Neural progenitor cell (in vitro differentiated cells): Measurements from ENCODE around the gene SGSM1. TPM values are rescaled to one million over a fixed set of nuclear protein-coding genes. Genes with fewer than 3 reads are reported as not detected.

Experiments used
- DNase-seq: peaks from one replicate; pipeline ENCODE4 v3.0.0-alpha.2; 2016; ENCODE audit warnings: low spot score
- H2AFZ ChIP-seq: fragments of 200-600 bp; sonication (generic); replicated peaks from 2 replicates; pipeline ENCODE4 v1.6.1; 2016; ENCODE audit warnings: antibody characterized with exemption
- H3F3A ChIP-seq: fragments of 200-600 bp; sonication (generic); 2 replicates; pipeline ENCODE4 v1.6.1; 2016; ENCODE audit warnings: antibody characterized with exemption, low read depth
- H3K27ac ChIP-seq: fragments of 200-600 bp; sonication (generic); 2 replicates; pipeline ENCODE4 v1.5.1; 2016; ENCODE audit warnings: mild to moderate bottlenecking
- H3K27me3 ChIP-seq: fragments of 200-600 bp; sonication (generic); 2 replicates; pipeline ENCODE4 v1.6.1; 2016; ENCODE audit warnings: mild to moderate bottlenecking, moderate library complexity
- H3K36me3 ChIP-seq: fragments of 200-600 bp; sonication (generic); 2 replicates; pipeline ENCODE4 v1.5.1; 2016
- H3K4me1 ChIP-seq: fragments of 200-600 bp; sonication (generic); 2 replicates; pipeline ENCODE4 v1.6.1; 2016; ENCODE audit warnings: mixed run types
- H3K4me2 ChIP-seq: fragments of 200-600 bp; sonication (generic); 2 replicates; pipeline ENCODE4 v1.6.1; 2016
- H3K4me3 ChIP-seq: fragments of 200-600 bp; sonication (generic); 2 replicates; pipeline ENCODE4 v1.5.1; 2016
- H3K79me2 ChIP-seq: fragments of 200-600 bp; sonication (generic); 2 replicates; pipeline ENCODE4 v1.6.1; 2016; ENCODE audit warnings: low read depth
- H3K9ac ChIP-seq: fragments of 200-600 bp; sonication (generic); 2 replicates; pipeline ENCODE4 v1.6.1; 2016
- H3K9me3 ChIP-seq: fragments of 200-600 bp; sonication (generic); 2 replicates; pipeline ENCODE4 v1.5.1; 2016; ENCODE audit warnings: low read depth
- H4K20me1 ChIP-seq: fragments of 200-600 bp; sonication (generic); 2 replicates; pipeline ENCODE4 v1.6.1; 2016; ENCODE audit warnings: low read depth
- H3K27ac Mint-ChIP-seq: 3 replicates; pipeline ENCODE4 v1.8.0; 2021; ENCODE audit warnings: mixed read lengths
- H3K27me3 Mint-ChIP-seq: 2 replicates; pipeline ENCODE4 v1.8.0; 2022; ENCODE audit warnings: low read depth, mild to moderate bottlenecking, inconsistent platforms, moderate library complexity, mixed read lengths; ENCODE audit not compliant: insufficient read depth
- H3K36me3 Mint-ChIP-seq: 3 replicates; pipeline ENCODE4 v1.8.0; 2021; ENCODE audit warnings: mixed read lengths
- H3K4me1 Mint-ChIP-seq: 3 replicates; pipeline ENCODE4 v1.8.0; 2021; ENCODE audit warnings: mixed read lengths
- H3K4me3 Mint-ChIP-seq: 3 replicates; pipeline ENCODE4 v1.8.0; 2021; ENCODE audit warnings: mild to moderate bottlenecking, moderate library complexity, mixed read lengths
- H3K9me3 Mint-ChIP-seq: 3 replicates; pipeline ENCODE4 v1.8.0; 2020; ENCODE audit warnings: mixed read lengths
- EZH2 ChIP-seq: fragments of 200-600 bp; sonication (generic); IDR thresholded peaks from 2 replicates; pipeline ENCODE4 v1.6.1; 2017; ENCODE audit warnings: antibody characterized with exemption, mild to moderate bottlenecking, moderate library complexity
- EZH2phosphoT487 ChIP-seq: fragments of 200-600 bp; sonication (generic); IDR thresholded peaks from 2 replicates; pipeline ENCODE4 v1.6.1; 2017; ENCODE audit warnings: antibody characterized with exemption
- total RNA-seq: library from RNA; depleted of rRNA; stranded (reverse); fragments of >200 nt; gene quantifications from 2 replicates; pipeline ENCODE4 v1.2.3, GENCODE V29; 2015; ENCODE audit warnings: low replicate concordance
- TF ChIP-seq, protein P1 (sequence below): fragments of 200-600 bp; sonication (generic); IDR thresholded peaks from 2 replicates; pipeline ENCODE4 v1.5.1; 2017; ENCODE audit warnings: antibody characterized with exemption, mild to moderate bottlenecking

SGSM1 gene
- total RNA-seq, 1 donor from 2014 or later = 1.1 TPM

DNA sequence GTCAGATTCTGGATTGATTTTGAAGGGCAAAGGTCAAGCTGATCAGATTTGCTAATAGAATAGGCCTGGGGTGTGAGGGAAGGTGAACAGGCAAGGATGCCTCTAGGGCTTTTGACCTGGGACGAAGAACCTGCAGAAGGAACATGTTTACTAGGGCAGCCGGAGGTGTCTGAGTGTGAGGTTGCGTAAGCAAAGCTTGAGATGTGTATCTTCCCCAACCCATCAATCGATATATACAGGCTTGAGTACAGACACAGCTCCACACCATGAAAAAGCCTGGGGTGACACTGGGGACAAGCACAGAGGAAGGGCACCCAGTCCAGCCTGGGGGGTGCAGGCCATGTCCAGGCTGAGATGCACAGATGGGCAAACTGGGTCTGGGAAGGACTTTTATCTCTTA is 139.4 kb downstream of the SGSM1 start:
- H3K36me3 Mint-ChIP-seq = no peaks in the 10 kb centered on the region
- no peaks in the 10 kb centered on the region for H3K9me3 Mint-ChIP-seq
- no peak for DNase-seq
- no peaks in the 10 kb centered on the region for H3K27me3 ChIP-seq
- H4K20me1 ChIP-seq = no peaks in the 10 kb centered on the region
- H3K27ac ChIP-seq = no peak overlapping the region
- no peak overlapping the region for H3K4me3 ChIP-seq
- peaks cover 27% of the 10 kb centered on the region for H3K4me1 Mint-ChIP-seq
- H3K4me1 ChIP-seq = peaks cover 5% of the 10 kb centered on the region
- H3K4me2 ChIP-seq = no peak overlapping the region
- peak overlapping the region; percentile 5 for H3K27ac Mint-ChIP-seq
- H2AFZ ChIP-seq = no peak overlapping the region
- no peak overlapping the region for H3K4me3 Mint-ChIP-seq
- TF ChIP-seq, protein P1, sequence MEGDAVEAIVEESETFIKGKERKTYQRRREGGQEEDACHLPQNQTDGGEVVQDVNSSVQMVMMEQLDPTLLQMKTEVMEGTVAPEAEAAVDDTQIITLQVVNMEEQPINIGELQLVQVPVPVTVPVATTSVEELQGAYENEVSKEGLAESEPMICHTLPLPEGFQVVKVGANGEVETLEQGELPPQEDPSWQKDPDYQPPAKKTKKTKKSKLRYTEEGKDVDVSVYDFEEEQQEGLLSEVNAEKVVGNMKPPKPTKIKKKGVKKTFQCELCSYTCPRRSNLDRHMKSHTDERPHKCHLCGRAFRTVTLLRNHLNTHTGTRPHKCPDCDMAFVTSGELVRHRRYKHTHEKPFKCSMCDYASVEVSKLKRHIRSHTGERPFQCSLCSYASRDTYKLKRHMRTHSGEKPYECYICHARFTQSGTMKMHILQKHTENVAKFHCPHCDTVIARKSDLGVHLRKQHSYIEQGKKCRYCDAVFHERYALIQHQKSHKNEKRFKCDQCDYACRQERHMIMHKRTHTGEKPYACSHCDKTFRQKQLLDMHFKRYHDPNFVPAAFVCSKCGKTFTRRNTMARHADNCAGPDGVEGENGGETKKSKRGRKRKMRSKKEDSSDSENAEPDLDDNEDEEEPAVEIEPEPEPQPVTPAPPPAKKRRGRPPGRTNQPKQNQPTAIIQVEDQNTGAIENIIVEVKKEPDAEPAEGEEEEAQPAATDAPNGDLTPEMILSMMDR = no peak
- TF ChIP-seq EZH2 = no peak
- no peak overlapping the region for H3K9ac ChIP-seq
- no peaks in the 10 kb centered on the region for H3K9me3 ChIP-seq
- H3K36me3 ChIP-seq = no peaks in the 10 kb centered on the region
- H3K79me2 ChIP-seq = no peaks in the 10 kb centered on the region
- no peaks in the 10 kb centered on the region for H3F3A ChIP-seq
- peaks cover 18% of the 10 kb centered on the region for H3K27me3 Mint-ChIP-seq

DNA sequence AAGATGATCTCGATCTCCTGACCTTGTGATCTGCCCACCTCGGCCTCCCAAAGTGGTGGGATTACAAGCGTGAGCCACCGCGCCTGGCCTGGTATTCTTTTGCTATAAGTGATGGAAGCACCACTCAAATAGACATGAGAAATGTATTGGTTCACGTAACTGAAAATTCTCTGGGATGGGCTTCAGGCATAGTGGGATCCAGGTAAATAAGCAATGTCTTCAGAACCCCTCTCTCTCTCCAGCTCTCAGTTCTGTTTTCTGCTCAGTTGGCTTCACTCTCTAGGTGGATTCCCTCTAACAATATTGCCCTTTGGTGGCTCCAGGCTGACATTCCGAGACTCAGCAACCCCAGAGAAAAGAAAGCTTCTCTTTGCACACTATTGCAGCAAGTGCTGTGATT is 141.4 kb downstream of the SGSM1 start:
- Mint-ChIP-seq H3K36me3 (no peaks in the 10 kb centered on the region), H3K9me3 (no peaks in the 10 kb centered on the region), H3K4me3 (no peak overlapping the region), H3K27me3 (peaks cover 22% of the 10 kb centered on the region), H3K27ac (no peak overlapping the region), H3K4me1 (peaks cover 35% of the 10 kb centered on the region)
- H3F3A ChIP-seq = peaks cover 5% of the 10 kb centered on the region
- H3K36me3 ChIP-seq = no peaks in the 10 kb centered on the region
- H3K79me2 ChIP-seq = no peaks in the 10 kb centered on the region
- H3K4me2 ChIP-seq = no peak overlapping the region
- no peaks in the 10 kb centered on the region for H4K20me1 ChIP-seq
- H3K9me3 ChIP-seq = no peaks in the 10 kb centered on the region
- no peak overlapping the region for H3K4me3 ChIP-seq
- H3K4me1 ChIP-seq = peaks cover 5% of the 10 kb centered on the region
- DNase-seq = no peak
- no peaks in the 10 kb centered on the region for H3K27me3 ChIP-seq
- TF ChIP-seq, protein P1 = no peak
- TF ChIP-seq EZH2phosphoT487 = no peak
- no peak for TF ChIP-seq EZH2
- no peak overlapping the region for H3K27ac ChIP-seq
- H3K9ac ChIP-seq = no peak overlapping the region
- no peak overlapping the region for H2AFZ ChIP-seq

DNA sequence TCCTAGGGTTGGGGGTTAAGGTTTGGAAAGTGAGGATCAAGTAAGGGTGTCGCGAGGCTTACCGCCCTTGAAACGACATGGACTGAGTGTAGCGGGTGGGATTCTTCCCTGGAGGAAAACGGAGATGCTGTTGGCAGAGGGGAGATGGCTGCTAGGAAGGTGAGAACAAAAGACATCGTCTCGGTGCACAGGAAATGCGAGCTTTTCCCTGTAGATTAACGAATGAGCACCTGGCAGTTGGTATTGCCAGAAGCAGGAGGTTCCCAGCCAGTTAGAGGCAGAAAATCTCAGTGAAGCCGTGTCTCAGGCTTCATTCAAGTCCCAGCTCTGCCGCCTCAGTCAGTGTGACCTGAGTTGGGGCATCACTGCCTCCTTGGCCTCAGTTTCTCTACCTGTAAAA is 141.9 kb downstream of the SGSM1 start:
- no peaks in the 10 kb centered on the region for H3K36me3 Mint-ChIP-seq
- peaks cover 22% of the 10 kb centered on the region for H3K27me3 Mint-ChIP-seq
- no peaks in the 10 kb centered on the region for H3K27me3 ChIP-seq
- no peak overlapping the region for H3K4me3 ChIP-seq
- no peaks in the 10 kb centered on the region for H3K9me3 Mint-ChIP-seq
- H3K36me3 ChIP-seq = no peaks in the 10 kb centered on the region
- H3K9me3 ChIP-seq = no peaks in the 10 kb centered on the region
- H4K20me1 ChIP-seq = no peaks in the 10 kb centered on the region
- H2AFZ ChIP-seq = no peak overlapping the region
- no peak overlapping the region for H3K4me3 Mint-ChIP-seq
- no peak for DNase-seq
- no peak overlapping the region for H3K4me2 ChIP-seq
- no peak overlapping the region for H3K27ac ChIP-seq
- peaks cover 5% of the 10 kb centered on the region for H3K4me1 ChIP-seq
- H3K79me2 ChIP-seq = peaks cover under 1% of the 10 kb centered on the region
- no peak overlapping the region for H3K27ac Mint-ChIP-seq
- no peak overlapping the region for H3K9ac ChIP-seq
- peaks cover 35% of the 10 kb centered on the region for H3K4me1 Mint-ChIP-seq
- TF ChIP-seq, protein P1 = no peak
- TF ChIP-seq EZH2 (no peak), EZH2phosphoT487 (no peak)
- H3F3A ChIP-seq = peaks cover 8% of the 10 kb centered on the region
